Measurements from ENCODE around the gene MYO19.
A peak's percentile ranks its signal among the peaks of the same experiment; 100 is the strongest.

The MYO19 gene

GRCh38 chr17:36486204-36487194, 48.2 kb downstream of the MYO19 start, which contains the start of gene ZNHIT3 (continued):
- TF ChIP-seq PRDM4 (tag by site-specific recombination; IDR thresholded peaks at IDR 0.05) (no peak), REST (tag by site-specific recombination; IDR thresholded peaks at IDR 0.05) (peak; percentile 86), ZBTB48 (tag by site-specific recombination; IDR thresholded peaks at IDR 0.05) (peak; percentile 50; the same call in 1 of the 2 replicates), ZBTB17 (tag by site-specific recombination; IDR thresholded peaks at IDR 0.05) (peak; percentile 100), ZNF645 (tag by site-specific recombination; IDR thresholded peaks at IDR 0.05) (no peak), REPIN1 (tag by site-specific recombination; IDR thresholded peaks at IDR 0.05; ENCODE audit: low read depth) (no peak), ZNF629 (tag by site-specific recombination; IDR thresholded peaks at IDR 0.05) (peak; percentile 65; the same call in 1 of the 2 replicates), KLF1 (tag by site-specific recombination; IDR thresholded peaks at IDR 0.05) (peak; percentile 49), ZNF660 (tag by site-specific recombination; IDR thresholded peaks at IDR 0.05) (peak; percentile 81), ZBTB8A (tag by site-specific recombination; IDR thresholded peaks at IDR 0.05) (peak; percentile 63), SP2 (tag by site-specific recombination; IDR thresholded peaks at IDR 0.05) (peak; percentile 84), ZNF658 (tag by site-specific recombination; IDR thresholded peaks at IDR 0.05) (no peak), TCF7L2 (IDR thresholded peaks at IDR 0.05; ENCODE audit: borderline replicate concordance, low read depth, low read length) (no peak), ZFHX2 (tag by site-specific recombination; conservative IDR thresholded peaks at IDR 0.05) (0 out of 2 replicates have a peak, but pooled peaks have one; percentile 5), SETDB1 (IDR thresholded peaks at IDR 0.05; ENCODE audit: insufficient read length, low read length) (peak; percentile 14), ZNF518A (tag by site-specific recombination; conservative IDR thresholded peaks at IDR 0.05; ENCODE audit: low read depth) (peak; percentile 89), ZNF777 (tag by site-specific recombination; IDR thresholded peaks at IDR 0.05; ENCODE audit: borderline replicate concordance) (no peak), ZNF626 (tag by site-specific recombination; IDR thresholded peaks at IDR 0.05) (no peak), ZFP41 (tag by site-specific recombination; IDR thresholded peaks at IDR 0.05; ENCODE audit: borderline replicate concordance) (no peak), OVOL3 (tag by site-specific recombination; IDR thresholded peaks at IDR 0.05) (no peak), ZNF266 (tag by site-specific recombination; IDR thresholded peaks at IDR 0.05; ENCODE audit: low read depth) (no peak), ZNF211 (tag by site-specific recombination; IDR thresholded peaks at IDR 0.05; ENCODE audit: low read depth) (no peak), ZNF10 (tag by site-specific recombination; IDR thresholded peaks at IDR 0.05) (no peak), ZNF350 (tag by site-specific recombination; IDR thresholded peaks at IDR 0.05) (no peak), PBX3 (CRISPR knock-in tag; IDR thresholded peaks at IDR 0.05) (no peak; the same call in 1 of the 2 replicates), ZNF571 (tag by site-specific recombination; IDR thresholded peaks at IDR 0.05) (no peak)

Data from HEK293 (cell line).